ENCODE results near the gene CCRL2. TPM values are rescaled to one million over a fixed set of nuclear protein-coding genes. Genes with fewer than 3 reads are reported as not detected.

CCRL2 gene
- total and polyA plus RNA-seq, 2 donors (not counting 1 experiment from before 2014, with no cell fraction given): 2.6 to 3.3 TPM

DNA sequence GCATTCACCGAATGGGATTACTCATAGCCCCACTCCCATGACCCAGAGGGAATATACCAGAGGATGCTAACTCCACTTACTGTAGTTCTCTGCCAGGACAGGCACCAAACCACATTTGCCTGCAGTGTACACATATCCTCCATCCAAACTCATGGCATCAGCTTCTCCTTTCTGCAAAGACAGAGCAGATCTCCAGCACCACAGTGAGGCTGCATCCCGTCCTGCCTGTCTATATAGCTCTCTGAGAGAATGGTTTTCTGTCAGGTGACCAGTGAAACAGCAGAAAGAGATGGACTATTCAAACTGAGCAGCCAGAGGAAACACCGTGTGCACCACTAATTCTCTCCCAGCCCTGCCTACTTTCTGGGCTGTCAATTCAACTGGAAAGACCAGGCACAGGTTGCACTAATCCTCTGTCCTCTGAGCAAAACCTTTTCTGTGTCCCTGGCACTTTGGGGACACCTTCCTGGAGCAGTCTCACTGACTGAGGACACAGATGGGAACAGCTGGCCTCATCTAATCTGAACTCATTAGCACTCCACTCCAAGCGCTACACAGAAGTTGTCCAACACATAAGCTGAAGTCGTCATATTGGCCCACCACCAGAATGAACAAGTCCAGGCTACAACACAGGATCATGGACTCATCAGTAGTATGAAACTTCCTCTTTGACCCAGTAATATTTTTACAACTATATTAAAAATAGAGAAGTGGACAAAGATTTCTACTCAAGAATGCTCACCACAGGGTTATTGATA, 40.3 kb downstream of the CCRL2 start:
- POLR2A ChIA-PET: no interaction called here
- Histone ChIP-seq H3K4me2 (replicated peaks; ENCODE audit: low read depth, low read length, poor library complexity, severe bottlenecking) (no peak overlapping the region), H3K9me3 (ENCODE audit: control extremely low read depth in 1 of 3, control insufficient read depth in 2 of 3, insufficient read depth in 1 of 3, low read length in 2 of 3) (no peaks in the 10 kb centered on the region), H3K4me3 (ENCODE audit: control extremely low read depth in 1 of 5, extremely low read depth in 1 of 5, insufficient read depth in 1 of 5, low read depth in 2 of 5, low read length in 4 of 5) (no peak overlapping the region), H3K27me3 (replicated peaks in 1 of 4; ENCODE audit: control extremely low read depth in 1 of 4, control insufficient read depth in 3 of 4, insufficient read depth in 4 of 4, low read length in 3 of 4) (peaks cover 0 to 5% (median 0%) of the 10 kb centered on the region in 4 experiments), H3K27ac (ENCODE audit: low read length in 2 of 2) (no peak overlapping the region), H3K4me1 (ENCODE audit: control insufficient read depth in 2 of 2, insufficient read depth in 2 of 2, low read length in 2 of 2) (peaks cover 0 to under 1% of the 10 kb centered on the region in 2 donors), H3K79me2 (ENCODE audit: control insufficient read depth, insufficient read depth, low read length) (no peaks in the 10 kb centered on the region), H3K9ac (ENCODE audit: low read length) (no peak overlapping the region), H3K36me3 (replicated peaks in 1 of 2; ENCODE audit: control extremely low read depth in 1 of 2, control insufficient read depth in 1 of 2, extremely low read depth in 1 of 2, insufficient read depth in 2 of 2, low read length in 1 of 2) (no peaks in the 10 kb centered on the region), H4K20me1 (ENCODE audit: control insufficient read depth, insufficient read depth, low read length, poor library complexity, severe bottlenecking) (no peaks in the 10 kb centered on the region), H2AFZ (ENCODE audit: insufficient read depth, low read depth, low read length, poor library complexity, severe bottlenecking) (no peak overlapping the region)
- TF ChIP-seq, protein P1, sequence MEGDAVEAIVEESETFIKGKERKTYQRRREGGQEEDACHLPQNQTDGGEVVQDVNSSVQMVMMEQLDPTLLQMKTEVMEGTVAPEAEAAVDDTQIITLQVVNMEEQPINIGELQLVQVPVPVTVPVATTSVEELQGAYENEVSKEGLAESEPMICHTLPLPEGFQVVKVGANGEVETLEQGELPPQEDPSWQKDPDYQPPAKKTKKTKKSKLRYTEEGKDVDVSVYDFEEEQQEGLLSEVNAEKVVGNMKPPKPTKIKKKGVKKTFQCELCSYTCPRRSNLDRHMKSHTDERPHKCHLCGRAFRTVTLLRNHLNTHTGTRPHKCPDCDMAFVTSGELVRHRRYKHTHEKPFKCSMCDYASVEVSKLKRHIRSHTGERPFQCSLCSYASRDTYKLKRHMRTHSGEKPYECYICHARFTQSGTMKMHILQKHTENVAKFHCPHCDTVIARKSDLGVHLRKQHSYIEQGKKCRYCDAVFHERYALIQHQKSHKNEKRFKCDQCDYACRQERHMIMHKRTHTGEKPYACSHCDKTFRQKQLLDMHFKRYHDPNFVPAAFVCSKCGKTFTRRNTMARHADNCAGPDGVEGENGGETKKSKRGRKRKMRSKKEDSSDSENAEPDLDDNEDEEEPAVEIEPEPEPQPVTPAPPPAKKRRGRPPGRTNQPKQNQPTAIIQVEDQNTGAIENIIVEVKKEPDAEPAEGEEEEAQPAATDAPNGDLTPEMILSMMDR (IDR thresholded peaks at IDR 0.05): no peak
- TF ChIP-seq EZH2 (IDR thresholded peaks at IDR 0.05; ENCODE audit: borderline replicate concordance, insufficient read depth, low read depth, low read length, poor library complexity, severe bottlenecking): no peak
- H3K4me1 Mint-ChIP-seq: peaks cover 4% of the 10 kb centered on the region
- CTCF ChIA-PET: no interaction called here
- no peak overlapping the region for H3K4me3 Mint-ChIP-seq
- peaks cover 10% of the 10 kb centered on the region for H3K27me3 Mint-ChIP-seq
- no peaks in the 10 kb centered on the region for H3K9me3 Mint-ChIP-seq (ENCODE audit: insufficient read depth)
- intact Hi-C loops (cut with micrococcal nuclease): no loop called here
- DNase-seq (no peak), ATAC-seq (ENCODE audit: low read depth) (no peak)
- 63% methylated on average over 4 of the region's 5 CpGs for WGBS (ENCODE audit: insufficient coverage)
- no peak overlapping the region for H3K27ac Mint-ChIP-seq

DNA sequence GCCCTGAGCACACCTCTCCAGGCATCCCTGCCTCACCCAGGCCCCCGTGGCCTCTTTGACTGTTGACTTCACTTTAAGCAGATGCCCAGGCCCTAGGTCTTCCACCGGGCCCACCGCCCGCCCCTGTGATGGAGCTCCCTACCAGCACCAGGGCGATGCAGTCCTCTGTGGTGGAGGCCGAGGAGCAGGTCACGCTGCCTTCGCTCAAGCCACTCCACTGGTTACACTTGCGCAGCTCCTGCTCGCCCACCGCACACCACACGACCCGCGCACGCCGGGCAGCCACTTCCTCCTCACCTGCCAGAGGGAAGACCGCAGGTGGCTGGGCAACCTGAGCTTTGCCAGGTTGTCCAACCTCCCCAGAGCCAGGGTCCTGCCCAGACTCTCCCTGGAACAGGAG, 41.7 kb downstream of the CCRL2 start:
- no peak overlapping the region for H3K4me3 Mint-ChIP-seq
- intact Hi-C loops (cut with micrococcal nuclease): no loop called here
- Histone ChIP-seq H3K27me3 (replicated peaks in 1 of 4; ENCODE audit: control extremely low read depth in 1 of 4, control insufficient read depth in 3 of 4, insufficient read depth in 4 of 4, low read length in 3 of 4) (peaks cover 0 to 5% (median 0%) of the 10 kb centered on the region in 4 experiments), H3K4me3 (ENCODE audit: control extremely low read depth in 1 of 5, extremely low read depth in 1 of 5, insufficient read depth in 1 of 5, low read depth in 2 of 5, low read length in 4 of 5) (no peak overlapping the region), H3K9ac (ENCODE audit: low read length) (no peak overlapping the region), H4K20me1 (ENCODE audit: control insufficient read depth, insufficient read depth, low read length, poor library complexity, severe bottlenecking) (no peaks in the 10 kb centered on the region), H3K9me3 (ENCODE audit: control extremely low read depth in 1 of 3, control insufficient read depth in 2 of 3, insufficient read depth in 1 of 3, low read length in 2 of 3) (no peaks in the 10 kb centered on the region), H3K4me1 (ENCODE audit: control insufficient read depth in 2 of 2, insufficient read depth in 2 of 2, low read length in 2 of 2) (no peaks in the 10 kb centered on the region), H3K79me2 (ENCODE audit: control insufficient read depth, insufficient read depth, low read length) (no peaks in the 10 kb centered on the region), H3K27ac (ENCODE audit: low read length in 2 of 2) (no peak overlapping the region), H3K36me3 (replicated peaks in 1 of 2; ENCODE audit: control extremely low read depth in 1 of 2, control insufficient read depth in 1 of 2, extremely low read depth in 1 of 2, insufficient read depth in 2 of 2, low read length in 1 of 2) (no peaks in the 10 kb centered on the region), H3K4me2 (replicated peaks; ENCODE audit: low read depth, low read length, poor library complexity, severe bottlenecking) (no peak overlapping the region), H2AFZ (ENCODE audit: insufficient read depth, low read depth, low read length, poor library complexity, severe bottlenecking) (no peak overlapping the region)
- no peaks in the 10 kb centered on the region for H3K9me3 Mint-ChIP-seq (ENCODE audit: insufficient read depth)
- peaks cover 14% of the 10 kb centered on the region for H3K27me3 Mint-ChIP-seq
- peaks cover 5% of the 10 kb centered on the region for H3K4me1 Mint-ChIP-seq
- no peak for TF ChIP-seq EZH2 (IDR thresholded peaks at IDR 0.05; ENCODE audit: borderline replicate concordance, insufficient read depth, low read depth, low read length, poor library complexity, severe bottlenecking)
- TF ChIP-seq, protein P1 (IDR thresholded peaks at IDR 0.05): no peak
- WGBS (ENCODE audit: insufficient coverage): 92% methylated on average over 14 of the region's 17 CpGs
- DNase-seq: no peak
- ChIA-PET POLR2A (no interaction called here), CTCF (no interaction called here)
- ATAC-seq (ENCODE audit: low read depth): no peak
- H3K27ac Mint-ChIP-seq: no peak overlapping the region

All from B cell (primary cell).